GM19395 (cell line): ENCODE measurements around the gene TTC27.
A peak's percentile ranks its signal among the peaks of the same experiment; 100 is the strongest.
"Not testable (repeated sequence)": the region's sequence is repeated elsewhere in the genome, so short reads cannot be mapped to it uniquely, and the experiment has no call there.

Experiments
- ATAC-seq: cut with Tn5 transposase; IDR thresholded peaks from one replicate; pipeline ENCODE4 v1.9.1; 2021; ENCODE audit warnings: mild to moderate bottlenecking, moderate library complexity; ENCODE audit not compliant: unreplicated experiment

Gene TTC27

DNA sequence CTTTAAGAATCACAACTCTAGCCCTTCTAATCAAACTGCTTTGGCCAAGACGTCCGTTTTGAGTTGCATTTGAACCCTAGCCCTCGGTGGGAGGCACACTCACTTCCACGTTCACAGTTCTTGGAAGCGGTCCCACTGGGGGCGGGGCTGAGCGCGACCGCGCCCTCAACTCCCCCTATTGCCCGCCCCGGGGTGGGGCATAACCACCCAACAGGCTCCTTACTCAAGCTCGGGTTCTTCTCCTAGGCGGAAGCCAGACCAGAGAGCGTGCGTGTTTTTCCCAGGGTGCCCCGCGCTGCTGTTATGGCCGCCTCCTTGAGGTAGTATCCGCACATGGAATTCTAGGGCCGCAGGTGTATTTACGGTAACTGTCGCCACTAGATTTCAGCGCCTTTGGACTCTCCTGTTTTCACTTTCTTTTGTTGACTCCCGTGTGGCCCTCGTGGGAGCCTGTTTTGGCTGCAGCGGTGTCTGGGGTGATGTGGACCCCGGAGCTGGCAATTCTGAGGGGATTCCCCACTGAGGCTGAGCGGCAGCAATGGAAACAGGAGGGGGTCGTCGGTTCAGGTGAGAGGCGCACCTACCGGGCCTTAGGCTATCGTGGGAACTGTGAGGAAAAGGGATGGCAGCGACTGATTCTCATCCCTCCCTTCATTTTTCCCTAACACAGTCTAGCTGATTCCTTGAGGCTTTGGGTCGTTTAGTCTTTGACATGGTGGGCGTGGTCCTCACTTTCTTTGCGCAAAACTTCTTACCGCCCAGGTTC, at the start of gene TTC27:
TTC27 (plus strand) TSS at position 237 of the 766 bp plus-strand sequence; CDS start at position 480, 243 bp downstream.
- ATAC-seq: peak; percentile 100

DNA sequence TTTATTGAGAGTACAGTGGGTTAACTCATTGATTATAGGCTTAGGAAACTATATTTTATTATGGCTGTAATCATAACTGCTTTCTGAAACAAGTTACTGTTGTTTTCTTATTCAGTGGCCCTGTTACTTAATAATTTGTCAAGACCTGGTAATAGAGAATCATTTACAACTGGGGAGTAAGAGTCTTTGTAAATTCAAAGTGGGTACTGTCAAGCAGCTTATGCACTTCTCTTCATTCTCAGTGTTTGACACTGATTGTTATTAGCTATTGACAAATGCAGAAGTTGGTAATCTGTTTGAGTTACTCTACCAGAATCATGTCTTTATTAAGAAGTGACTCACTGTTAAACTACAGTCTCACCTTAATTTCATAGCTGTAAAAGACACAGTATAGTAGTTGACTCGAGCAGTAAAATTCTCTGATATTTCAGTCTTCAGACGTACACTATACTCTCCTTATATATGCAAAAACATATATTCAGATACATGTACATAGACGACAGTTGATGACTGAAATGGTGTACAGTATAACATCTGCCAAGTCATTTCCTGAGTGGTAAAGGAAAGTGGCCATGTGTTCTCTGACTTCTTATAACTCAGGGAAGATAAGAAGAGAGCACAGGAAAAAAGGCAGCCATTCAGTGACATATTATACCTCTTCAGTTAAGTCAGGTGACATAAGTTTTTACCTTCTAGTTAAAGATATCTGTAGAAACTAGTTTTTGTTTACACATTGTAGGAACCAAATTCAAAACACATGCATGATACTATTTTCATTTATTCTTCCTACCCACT, 36.0 kb upstream of the TTC27 start:
- ATAC-seq: peak; percentile 89

DNA sequence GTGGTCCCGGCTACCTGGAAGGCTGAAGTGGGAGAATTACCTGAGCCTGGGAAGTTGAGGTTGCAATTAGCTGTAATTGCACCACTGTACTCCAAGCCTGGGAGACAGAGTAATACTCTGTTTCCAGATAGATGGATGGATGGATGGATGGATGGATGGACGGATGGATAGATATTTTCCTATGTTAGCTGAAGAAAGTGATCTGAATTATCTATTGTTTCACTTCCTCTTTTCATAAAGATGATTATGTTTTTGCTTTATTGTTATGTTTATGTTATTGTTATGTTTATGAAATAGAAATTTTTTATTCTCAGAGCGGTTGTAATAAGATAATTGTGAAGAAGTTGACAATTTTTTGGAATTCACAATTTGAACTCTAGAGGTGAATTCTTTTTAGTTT, 33.3 kb upstream of the TTC27 start:
- no peak for ATAC-seq

DNA sequence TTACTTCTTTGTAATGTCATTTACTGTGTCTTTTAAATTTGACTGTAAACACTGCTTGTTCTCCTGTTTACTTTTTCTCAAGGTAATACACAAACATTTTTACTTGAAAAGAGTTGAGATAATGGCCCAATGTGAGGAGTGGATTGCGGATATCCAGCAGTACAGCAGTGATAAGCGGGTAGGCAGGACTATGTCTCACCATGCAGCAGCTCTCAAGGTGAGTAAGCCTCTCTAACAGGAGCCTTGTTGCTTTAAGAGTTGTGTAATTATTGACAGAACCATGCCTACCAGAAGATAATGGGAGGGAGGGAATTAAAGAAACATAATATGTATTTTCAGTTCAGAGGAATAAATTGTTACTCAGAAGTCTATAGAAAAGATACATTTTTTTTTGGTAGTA, 16.5 kb upstream of the TTC27 start:
- no peak for ATAC-seq

DNA sequence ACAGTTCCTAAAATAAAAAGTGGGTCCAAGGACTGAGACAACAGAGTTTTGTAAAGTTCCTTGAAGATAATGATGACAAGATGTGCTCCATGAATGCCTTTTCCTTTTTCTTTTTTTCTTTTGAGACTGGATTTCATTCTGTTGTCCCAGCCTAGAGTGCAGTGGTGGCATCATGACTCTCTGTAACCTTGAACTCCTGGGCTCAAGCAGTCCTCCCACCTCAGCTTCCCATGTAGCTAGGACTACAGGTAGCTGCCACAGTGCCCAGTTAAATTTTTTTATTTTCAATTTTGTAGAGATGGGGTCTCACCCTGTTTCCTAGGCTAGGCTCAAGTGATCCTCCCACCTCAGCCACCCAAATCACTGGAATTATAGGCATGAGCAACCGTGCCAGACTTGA, 16.1 kb upstream of the TTC27 start:
- ATAC-seq: no peak

DNA sequence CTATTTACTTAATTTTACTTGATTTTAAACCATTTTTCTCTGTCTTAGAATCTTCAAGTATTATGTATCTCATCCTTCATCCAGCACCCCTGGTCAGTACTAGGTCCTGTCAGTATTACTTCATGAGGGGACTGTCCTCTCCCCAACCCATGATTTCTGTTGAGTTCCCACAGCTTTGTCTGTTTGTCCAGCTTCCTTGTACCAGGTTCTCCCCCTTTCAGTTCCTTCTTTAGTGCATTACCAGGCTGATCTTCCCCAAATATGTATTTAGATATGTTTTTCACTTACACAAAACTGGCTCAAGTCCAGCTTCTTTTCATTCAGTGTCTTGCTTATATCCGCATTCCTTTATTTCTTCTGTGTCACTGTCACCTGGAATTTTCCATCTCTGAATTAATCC, 13.8 kb upstream of the TTC27 start:
- ATAC-seq: no peak

DNA sequence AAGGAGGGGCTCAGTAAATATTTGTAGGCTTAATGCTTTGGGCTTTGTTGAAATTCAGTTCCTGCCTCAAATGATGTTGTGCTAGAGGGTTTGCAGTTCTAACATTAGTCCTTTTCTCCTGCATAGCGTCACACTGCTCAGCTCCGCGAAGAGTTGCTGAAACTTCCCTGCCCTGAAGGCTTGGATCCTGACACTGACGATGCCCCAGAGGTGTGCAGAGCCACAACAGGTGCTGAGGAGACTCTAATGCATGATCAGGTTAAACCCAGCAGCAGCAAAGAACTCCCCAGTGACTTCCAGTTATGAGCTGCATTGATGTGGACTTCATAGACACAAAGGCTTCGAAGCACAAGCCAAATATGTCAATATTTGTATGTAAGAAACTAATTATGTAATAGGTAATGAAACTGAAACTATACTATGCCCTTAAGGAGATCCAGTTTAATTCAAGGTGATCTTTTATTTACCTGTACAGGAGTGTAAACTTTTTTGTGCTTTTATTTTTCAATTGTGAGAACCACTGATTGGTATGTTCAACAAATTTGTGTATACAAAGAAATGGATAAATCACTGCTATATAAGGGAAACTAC, 10.2 kb upstream of the TTC27 start:
- no peak for ATAC-seq

DNA sequence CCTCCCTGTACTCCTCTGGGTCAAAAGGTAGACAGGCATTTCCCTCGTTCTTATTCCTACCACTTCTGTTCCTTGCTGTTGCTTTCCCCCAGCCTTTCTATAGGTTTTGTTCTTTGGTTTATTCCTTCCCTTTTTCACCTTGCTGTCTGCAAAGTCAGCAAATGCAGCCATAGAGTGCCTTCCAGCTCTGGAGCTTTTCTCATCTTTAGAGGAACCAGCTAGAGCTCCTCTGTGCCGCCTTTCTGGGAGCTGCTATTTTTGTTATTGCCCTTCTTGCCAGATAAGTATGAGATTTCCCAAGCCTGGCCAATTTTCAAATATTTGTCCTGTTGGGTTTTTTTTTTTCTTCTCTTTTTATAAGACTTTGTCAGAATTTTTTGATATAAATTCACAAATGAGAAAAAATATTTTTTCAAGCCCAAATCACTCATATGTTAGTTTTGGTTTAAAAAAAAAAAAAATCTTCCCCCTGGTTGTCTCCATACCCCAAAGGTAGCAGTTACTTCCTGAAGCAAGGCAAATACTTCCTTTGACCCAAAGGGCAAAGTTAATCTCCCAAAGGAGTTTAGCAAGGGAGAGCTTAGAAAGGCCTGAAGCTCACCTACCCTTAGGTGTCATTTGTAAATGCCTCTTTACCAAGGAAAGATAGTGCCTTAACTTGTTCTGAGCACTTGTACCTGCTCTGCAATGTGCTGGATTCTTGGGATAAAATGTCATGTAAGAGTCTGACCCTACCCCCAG, 5.1 kb upstream of the TTC27 start:
- ATAC-seq: no peak

DNA sequence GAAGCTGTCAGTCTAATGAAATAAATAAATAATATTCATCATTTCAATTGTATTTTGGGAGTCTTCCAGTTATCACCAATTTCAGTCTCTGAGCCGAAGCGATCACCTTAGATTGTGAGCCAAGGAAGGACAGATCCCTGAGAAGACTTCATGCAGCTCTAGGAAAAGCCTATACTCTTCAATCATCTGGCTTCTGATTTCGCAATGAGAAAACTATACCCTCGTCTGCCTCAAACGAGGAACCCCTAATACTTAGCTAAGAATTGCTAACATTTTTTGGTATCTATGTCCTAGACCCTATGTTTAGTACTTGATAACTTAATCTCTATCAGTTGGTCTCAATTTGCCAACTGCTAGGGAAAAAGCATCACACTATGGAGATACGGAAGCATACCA, 4.5 kb upstream of the TTC27 start:
- no peak for ATAC-seq

DNA sequence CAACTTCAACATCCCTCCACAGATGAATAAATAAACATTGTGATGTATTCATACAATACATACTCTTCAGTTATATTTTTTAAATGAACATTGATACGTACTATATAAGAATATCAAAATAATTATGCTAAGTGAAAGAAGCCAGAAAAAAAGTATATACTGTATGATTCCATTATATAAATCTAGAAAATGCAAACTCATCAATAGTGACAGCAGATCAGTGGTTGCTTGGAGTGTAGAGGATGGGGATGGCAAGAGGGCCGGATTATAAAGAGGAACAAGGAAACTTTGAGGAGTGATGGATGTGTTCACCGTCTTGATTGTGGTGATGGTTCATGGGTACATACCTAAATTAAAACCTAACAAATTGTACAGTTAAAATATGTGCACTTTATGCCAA, 3.0 kb upstream of the TTC27 start:
- no peak for ATAC-seq

DNA sequence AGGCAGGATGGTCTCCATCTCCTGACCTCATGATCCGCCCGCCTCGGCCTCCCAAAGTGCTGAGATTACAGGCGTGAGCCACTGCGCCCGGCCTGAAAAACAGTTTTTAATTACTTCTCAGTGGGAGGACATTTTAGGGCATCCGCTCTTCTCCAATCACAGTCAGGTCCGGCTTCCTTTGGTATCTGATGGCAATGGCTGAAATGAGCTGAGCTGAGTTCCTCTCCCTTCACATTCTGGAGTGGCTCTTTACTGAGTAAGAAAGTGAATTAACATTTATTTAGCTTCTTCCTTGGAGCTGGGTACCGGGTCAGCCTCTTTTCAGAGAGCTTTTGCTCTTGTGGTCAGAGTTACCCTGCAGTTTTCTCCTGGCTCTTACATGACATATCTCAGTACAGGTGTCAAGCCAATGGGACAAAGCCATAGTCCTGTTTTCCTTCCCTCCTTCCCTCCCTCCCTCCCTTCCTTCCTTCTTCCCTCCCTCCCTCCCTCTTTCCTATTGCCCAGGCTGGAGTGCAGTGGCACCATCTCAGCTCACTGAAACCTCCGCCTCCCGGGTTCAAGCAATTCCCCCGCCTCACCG, 1.1 kb upstream of the TTC27 start:
- no peak for ATAC-seq

DNA sequence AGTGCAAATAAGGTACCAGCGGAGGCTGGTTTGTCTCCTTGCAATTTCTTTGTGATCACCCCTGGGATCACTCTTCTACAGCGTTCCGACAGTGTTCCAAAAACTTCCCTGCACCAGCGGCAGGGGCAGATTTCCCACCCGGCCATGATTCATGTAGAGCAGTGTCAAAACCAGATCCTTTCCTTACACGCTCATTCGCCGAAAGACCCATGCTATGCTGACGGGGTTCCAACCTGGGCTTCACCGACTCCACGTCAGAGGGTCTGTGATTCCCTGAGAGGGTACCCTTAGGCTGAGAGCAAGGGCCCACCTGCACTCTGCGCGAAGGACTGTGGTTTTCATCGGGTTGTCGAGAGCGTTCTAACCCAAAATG, 423 bp upstream of the TTC27 start:
- ATAC-seq: peak; percentile 54

DNA sequence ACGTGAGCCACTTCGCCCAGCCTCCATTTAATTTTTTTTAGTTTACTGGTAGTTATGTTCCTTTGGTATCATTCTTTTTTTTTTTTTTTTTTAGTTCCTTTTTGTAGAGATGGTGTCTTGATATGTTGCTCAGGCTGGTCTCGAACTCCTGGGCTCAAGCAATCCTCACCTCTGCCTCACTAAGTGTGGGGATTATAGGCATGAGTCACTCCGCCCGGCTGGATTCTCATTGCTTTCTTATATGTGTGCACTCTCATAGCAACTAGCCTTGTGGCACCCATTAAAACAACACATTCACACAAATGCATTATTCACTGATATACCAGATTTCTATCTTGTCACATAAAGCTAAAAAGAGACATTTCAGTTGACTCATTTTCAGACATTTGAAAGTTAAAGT, 4.2 kb downstream of the TTC27 start:
- no peak for ATAC-seq

DNA sequence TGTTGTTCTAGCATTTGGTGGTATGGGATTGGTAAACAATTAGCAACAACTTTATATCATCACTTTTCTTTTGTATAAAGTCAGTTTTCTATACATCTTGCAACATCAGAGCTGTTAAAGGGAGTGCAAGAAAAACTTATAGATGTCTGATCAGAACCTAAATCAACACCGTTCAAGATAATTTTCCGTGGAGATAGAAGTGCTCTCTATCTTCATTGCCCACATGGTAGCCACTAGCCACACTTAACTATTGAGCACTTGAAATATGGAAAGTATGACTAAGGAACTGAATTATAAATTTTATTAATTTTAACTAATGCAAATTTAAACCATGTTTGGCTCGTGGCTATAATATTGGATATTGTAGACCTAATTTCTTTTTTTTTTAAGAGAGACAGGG, 5.2 kb downstream of the TTC27 start:
- no peak for ATAC-seq

DNA sequence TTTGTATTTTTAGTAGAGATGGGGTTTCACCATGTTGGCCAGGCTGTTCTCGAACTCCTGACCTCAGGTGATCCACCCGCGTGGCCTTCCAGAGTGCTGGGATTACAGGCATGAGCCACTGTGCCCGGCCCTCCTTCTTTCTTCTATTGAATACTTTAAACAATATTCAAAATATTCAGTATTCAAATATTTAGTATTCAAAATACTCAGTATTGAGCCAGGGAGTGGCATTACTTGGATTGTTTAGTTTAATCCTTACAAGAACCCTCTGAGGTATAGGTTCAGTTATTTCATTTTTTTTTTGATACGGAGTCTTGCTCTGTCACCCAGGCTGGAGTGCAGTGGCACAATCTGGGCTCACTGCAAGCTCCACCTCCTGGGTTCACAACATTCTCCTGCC, 10.7 kb downstream of the TTC27 start:
- not testable (repeated sequence) for ATAC-seq

DNA sequence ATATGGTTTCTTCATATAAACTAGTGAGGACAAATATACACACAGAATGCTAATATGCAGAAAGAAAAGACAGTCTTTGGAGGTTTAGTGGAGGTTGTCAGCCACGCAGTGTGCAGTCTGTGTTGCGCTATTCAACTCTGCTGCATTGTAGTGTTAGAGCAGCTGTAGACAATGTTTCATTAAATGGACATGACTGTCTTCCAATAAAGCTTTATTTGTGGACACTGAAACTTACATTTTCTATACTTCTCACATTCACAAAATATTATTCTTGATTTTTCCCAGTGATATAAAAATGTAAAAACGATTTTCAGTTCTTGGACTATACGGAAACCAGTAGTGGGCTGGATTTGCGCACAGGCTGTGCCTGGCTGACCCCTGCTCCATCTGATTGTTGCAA, 13.3 kb downstream of the TTC27 start:
- no peak for ATAC-seq

DNA sequence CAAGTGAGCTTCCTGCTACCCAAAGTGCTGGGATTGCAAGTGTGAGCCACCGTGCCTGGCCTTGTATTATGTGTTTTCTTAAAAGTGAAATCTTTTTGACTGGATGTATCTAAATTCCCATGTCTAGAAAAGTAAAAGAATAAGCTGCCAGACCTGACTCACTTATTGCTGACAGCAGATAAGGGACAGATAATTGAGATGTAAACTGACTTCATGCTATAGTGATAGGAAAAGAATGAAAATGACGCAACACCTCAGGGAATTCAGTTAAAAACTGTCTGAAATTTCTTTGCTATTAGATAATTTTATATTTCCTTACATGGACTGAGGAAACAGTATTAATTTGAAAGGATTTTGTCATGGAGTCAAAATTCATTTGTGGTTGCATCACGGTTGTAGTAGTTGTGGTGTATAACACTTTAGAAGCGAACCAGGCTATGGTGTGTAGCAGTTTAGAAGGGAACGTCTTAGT, 19.4 kb downstream of the TTC27 start:
- no peak for ATAC-seq

DNA sequence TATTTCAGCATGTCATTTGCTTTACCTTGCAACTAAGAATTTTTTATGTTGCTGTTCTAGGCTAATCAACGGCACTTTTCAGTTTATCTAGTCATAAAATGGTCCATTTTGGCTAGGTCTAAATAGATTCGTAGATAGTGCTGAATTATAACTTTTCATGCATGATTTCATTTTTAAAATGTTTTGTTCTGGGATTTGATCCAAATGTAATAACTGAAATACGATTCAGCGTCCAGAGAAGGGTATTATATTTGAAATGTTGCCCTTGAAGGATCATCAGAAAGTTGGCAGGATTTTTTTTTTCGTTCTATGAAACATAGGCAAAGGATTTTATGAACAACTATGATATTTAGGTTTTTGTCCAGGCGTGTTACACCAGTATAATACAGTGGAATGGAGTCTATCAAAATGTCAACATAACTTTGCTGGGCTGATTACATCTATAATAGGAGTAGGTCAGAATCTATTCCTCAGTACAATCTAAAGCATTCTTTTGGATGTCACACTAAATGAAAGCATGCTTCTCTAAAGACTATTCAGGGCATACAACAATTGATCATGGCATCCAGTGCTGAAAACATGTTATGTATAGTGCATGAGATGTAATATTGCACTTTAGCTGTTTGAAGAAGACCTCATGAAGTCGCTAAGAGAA, 24.8 kb downstream of the TTC27 start:
- ATAC-seq: no peak

DNA sequence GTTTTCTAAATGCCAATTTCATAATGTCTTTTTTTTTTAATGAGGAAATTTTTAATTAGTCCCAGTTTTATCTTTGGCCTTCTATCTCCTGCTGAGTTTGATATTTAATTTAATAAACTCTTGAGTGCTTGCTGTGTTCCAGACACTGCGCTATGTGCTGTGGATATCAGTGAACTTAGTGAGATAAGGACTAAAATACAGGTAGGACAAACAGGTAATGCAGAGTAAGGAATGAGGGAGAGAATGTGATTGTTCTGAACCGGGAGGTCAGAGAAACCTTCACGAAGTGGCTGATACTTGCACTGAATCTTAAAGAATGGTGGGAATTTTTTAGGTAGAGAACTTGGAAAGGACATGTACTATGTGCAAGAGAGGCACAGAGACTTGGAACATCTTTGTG, 28.2 kb downstream of the TTC27 start:
- no peak for ATAC-seq

DNA sequence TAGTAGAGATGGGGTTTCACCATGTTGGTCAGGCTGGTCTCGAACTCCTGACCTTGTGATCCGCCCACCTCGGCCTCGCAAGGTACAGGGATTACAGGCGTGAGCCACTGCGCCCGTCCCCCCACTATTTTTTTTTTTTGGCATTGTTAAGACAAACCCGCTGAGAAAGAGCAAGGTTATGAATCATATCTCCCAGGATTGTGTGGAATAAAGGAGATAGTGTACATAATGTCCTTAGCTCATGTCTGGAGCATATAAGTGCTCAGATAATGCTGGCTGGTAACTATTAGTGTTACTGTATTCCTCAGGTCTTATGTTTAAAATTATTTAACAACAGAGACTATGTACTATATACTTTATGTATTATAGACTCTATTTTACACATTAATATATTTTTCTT, 36.0 kb downstream of the TTC27 start:
- no peak for ATAC-seq
